Measurements from ENCODE around the gene WEE1.
"Not testable (repeated sequence)": the region's sequence is repeated elsewhere in the genome, so short reads cannot be mapped to it uniquely, and the experiment has no call there.

WEE1 gene

GRCh38 chr11:9573052-9573774 lies at the start of gene WEE1:
TSS of gene WEE1 (plus strand) at chr11:9573670. CDS start at chr11:9573934, 264 bp downstream.
- peak; percentile 97 for DNase-seq

DNA sequence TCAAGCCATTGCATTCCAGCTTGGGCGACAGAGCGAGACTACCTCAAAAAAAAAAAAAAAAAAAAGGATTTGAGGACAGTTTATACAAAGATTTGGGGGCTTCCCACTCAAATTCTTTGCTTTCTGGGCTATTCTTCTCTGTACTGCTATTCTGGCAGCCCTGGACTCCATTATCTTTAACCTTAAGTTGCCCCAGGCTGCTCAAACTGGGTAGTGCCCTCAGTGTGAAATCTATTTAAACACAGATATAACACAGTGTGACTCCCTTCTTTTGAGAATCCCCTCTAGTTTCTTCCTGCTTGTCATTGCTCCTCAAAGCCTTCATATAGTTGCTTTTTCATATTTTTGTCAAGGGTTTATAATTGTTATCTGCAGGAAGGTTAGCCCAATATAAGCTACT lies 49.5 kb upstream of the WEE1 start:
- no peak for DNase-seq

DNA sequence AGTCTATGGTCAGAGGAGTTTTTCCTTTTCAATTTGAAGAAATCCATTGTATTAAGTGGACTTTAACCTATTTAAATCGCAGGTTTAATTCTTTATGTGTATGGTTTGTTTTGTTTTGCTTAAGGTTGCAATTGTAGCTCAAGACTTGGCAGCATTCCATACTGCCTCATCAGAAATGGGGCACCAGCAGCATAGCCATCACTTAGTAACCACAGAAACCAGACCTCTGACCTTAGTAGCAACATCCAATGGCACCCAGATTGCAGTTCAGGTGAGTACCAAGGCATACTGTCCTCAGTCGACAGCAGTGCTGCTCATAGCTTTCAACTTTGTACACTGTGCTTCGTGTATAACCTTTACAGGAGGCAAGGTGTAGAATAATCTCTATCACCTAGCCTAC lies 48.4 kb upstream of the WEE1 start:
- no peak for DNase-seq

- DNase-seq, result no peak
Observed at GRCh38 chr11:9527481-9528135, 45.9 kb upstream of the WEE1 start.

GRCh38 chr11:9528136-9528501 lies 45.4 kb upstream of the WEE1 start:
- DNase-seq, result no peak

DNA sequence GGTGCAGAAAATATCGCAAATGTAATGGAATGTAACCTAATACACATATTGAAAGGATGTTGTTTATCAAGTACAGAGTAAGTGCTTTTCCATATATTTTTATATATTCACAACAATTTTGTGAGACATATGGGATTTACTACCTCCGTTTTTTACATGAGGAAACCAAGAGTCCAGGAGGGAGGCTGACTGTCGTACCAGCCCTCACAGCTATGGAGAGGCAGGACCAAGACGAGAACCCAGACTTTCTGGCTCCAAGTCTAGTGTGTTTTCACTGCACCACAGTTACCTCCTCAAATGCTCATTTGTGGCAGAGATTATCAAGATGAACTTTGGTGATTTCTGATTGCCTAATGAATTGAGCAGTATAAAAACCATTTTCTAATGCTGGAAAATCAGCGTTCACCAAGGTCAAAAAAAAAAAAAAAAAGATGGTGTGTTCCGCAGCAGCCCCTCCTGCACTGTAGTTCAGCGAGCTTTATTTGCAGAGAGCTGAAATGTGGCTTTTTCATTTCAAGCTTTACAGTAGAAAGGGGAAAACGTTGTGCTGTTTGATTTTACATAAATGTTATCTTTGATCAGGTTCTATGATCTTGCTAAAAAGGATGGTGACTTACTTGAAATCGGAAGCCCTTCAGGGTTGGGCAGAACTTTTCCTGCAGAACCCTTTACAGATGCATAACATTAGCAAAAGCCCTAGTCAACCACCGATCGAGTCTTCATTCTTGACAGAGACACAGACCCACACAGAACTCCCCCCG lies 44.7 kb upstream of the WEE1 start:
- no peak for DNase-seq

DNA sequence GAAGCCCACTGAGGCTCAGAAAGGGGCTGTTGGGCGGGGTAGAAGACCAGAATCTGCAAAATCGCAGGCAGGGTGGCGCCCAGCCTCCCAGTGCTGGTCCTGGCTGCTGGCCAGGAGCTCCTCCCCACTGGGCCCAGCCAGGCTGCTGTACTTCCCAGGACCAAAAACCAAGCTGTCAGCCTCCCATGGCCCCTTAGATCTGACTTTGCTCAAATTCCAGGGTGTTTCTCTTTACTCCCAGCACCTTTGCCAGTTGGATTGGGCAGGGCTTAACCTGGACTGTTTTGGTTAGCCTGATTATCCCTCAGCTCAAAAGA lies 44.2 kb upstream of the WEE1 start:
- no peak for DNase-seq

- DNase-seq, result no peak
Observed at GRCh38 chr11:9530020-9530621, 43.3 kb upstream of the WEE1 start.

DNA sequence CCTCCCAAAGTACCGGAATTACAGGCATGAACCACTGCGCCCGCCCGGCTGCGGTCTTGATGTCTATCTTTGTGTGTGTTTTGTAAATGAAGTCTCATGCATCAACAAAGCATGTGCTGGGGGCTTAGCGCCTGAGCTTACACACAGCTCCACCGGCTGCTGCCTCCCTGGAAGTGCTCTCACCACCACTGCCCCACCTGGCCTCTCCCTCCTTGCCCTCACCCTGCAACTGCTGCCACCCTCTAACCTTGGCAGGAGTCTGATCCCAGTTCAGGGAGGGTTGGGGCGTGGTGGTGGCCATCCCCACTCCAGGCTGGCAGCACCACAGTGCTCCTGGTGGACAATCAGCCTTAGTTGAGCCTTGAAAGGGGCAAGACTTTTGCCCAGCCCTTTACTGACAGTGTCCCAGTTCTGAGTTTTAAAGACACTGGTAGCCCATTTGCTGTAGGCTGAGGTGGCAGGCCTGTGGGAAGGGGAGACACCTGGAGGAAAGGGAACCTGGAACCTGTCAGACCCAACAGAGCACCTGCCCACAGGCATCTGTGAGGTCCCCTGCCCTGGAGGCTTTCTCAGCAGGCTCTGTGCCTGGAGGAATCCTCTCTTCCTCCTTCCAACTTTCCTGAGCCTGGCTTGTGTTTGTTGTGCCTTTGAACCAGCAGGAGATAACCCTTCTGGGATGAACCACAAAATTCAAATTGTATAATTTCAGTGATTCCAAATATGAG lies 42.4 kb upstream of the WEE1 start:
- no peak for DNase-seq

DNA sequence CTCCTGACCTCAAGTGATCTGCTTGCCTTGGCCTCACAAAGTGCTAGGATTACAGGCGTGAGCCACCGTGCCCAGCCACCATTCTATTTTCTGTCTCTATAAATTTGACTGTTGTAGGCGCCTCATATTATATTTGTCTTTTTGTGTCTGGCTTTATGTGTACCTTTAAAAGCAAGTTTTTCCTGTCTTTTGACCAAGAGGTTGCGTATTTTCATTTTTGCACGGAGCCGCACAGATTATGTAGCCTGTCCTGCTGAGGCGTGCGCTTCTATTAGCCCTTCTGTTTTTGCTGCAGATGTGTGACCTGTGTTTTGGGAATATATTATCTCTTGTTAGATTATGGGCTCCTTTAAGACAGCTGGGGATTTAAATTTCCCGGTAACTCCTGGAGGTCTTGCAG lies 40.4 kb upstream of the WEE1 start:
- DNase-seq, result no peak

DNA sequence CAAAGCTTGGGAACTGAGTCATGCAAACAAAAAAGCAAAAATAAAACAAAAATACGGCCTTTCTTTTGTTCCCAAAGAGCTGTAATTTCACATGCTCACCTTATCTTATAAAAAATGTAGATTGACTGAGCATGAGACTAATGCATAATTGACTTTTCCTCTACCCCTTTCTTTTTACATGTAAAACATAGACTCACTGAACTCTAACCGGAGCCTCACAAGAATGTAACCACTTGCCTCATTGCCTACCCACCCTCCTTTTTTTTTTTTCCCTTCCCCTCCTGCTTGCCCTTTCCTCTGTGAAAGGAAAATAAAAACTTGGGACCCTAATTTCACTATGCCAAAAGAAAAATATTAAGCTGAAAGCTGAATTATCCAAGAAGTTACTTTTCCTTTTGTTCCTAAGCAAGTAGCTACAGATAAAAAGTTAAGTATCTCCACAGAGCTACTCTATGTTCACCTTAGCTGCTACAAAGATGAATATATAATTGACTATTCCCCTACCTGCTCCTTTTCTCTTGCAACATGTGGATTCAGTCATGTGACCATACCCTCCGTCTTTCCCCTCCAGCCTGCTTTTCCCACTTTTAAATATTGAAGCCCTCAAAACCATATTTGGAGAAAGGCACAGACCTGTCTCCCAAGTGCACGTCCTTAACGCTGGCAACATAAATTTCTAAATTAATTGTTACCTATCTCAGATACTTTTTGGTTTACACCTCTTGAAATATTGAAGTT lies 39.6 kb upstream of the WEE1 start:
- no peak for DNase-seq

- DNase-seq, result peak; percentile 74
Observed at GRCh38 chr11:9535189-9535781, 38.2 kb upstream of the WEE1 start.

GRCh38 chr11:9538548-9538947 lies 34.9 kb upstream of the WEE1 start:
- no peak for DNase-seq

DNA sequence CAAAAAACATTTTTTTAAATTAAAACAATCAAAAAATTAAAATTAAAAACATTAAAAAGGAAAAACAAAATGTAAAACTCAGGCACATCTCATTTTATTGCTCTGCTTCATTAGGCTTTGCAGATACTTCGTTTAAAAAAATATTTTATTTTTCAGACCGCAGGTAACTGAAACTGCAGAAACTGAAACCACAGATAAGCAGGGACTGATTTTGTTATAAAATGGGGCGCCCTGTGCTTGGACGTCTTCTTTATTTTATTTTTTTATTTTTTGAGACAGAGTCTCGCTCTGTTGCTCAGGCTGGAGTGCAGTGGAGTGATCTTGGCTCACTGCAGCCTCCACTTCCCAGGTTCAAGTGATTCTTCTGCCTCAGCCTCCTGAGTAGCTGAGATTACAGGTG lies 24.3 kb upstream of the WEE1 start:
- DNase-seq, result not testable (repeated sequence)

GRCh38 chr11:9550191-9550628 lies 23.3 kb upstream of the WEE1 start:
- DNase-seq, result no peak

- no peak for DNase-seq
Observed at GRCh38 chr11:9561279-9561982, 12.0 kb upstream of the WEE1 start.

GRCh38 chr11:9562716-9563115 lies 10.8 kb upstream of the WEE1 start:
- no peak for DNase-seq

DNA sequence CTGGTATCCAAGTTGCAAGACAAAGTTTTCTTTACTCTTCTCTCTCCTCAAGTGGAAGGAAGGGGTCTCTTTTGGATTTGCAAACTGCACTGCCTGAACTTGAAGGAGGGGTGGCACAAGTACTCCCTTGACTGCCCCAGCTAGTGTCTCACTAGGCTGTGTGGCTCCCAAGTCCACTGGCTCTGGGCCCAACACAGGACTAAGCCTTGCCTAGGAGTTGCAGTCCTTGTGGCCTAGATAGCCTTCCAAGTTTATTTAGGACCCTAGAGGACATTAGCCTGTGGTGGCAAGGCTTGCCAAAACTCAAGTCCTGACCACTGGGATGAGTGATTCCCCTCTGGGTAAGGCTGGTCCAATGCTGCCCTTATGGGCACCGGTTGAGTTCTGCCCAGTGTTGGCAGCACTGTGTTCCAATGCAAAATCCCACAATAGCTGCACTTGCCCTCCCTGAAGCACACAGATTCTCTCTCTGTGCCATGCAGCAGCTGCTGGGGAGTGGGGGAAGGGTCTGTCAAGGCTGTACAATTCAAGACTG lies 10.2 kb upstream of the WEE1 start:
- no peak for DNase-seq

GRCh38 chr11:9565822-9566560 lies 7.5 kb upstream of the WEE1 start:
- peak; percentile 45 to 48 for DNase-seq

- no peak for DNase-seq
Observed at GRCh38 chr11:9566561-9567063, 6.9 kb upstream of the WEE1 start.
